ENCODE data around the gene EXOC6B. TPM values are rescaled to one million over a fixed set of nuclear protein-coding genes. Genes with fewer than 3 reads are reported as not detected.
A peak's percentile ranks its signal among the peaks of the same experiment; 100 is the strongest.

Gene EXOC6B
- total RNA-seq, 4 donors from 2014 or later, result 14.6 to 49.6 (median 19.3) TPM

GRCh38 chr2:72613931-72614330 lies 211.9 kb downstream of the EXOC6B start:
- Histone ChIP-seq H3K27me3 (no peaks in the 10 kb centered on the region), H3K27ac (no peak overlapping the region), H3K4me1 (no peaks in the 10 kb centered on the region), H3K4me3 (no peak overlapping the region), H3K9me3 (no peaks in the 10 kb centered on the region), H3K36me3 (no peaks in the 10 kb centered on the region)
- in situ Hi-C loops (cut with MboI; ENCODE audit: low sequenced_read_pairs in 4 of 4), result no loop called here
- DNase-seq (no peak), ATAC-seq (no peak)
- intact Hi-C loops (cut with DNase I; ENCODE audit: low total_unique reads), result no loop called here
- TF ChIP-seq POLR2A (IDR thresholded peaks at IDR 0.05) (no peak), CTCF (IDR thresholded peaks at IDR 0.05 in 4 of 5, conservative IDR thresholded peaks at IDR 0.05 in 1 of 5) (no peak)

GRCh38 chr2:72612614-72613160 lies 213.1 kb downstream of the EXOC6B start:
- Histone ChIP-seq H3K9me3 (no peaks in the 10 kb centered on the region), H3K4me3 (no peak overlapping the region), H3K36me3 (no peaks in the 10 kb centered on the region), H3K27me3 (no peaks in the 10 kb centered on the region), H3K4me1 (no peaks in the 10 kb centered on the region), H3K27ac (no peak overlapping the region)
- intact Hi-C loops (cut with DNase I; ENCODE audit: low total_unique reads), result no loop called here
- in situ Hi-C loops (cut with MboI; ENCODE audit: low sequenced_read_pairs in 4 of 4), result no loop called here
- no peak for TF ChIP-seq CTCF (IDR thresholded peaks at IDR 0.05 in 4 of 5, conservative IDR thresholded peaks at IDR 0.05 in 1 of 5)
- no peak for TF ChIP-seq POLR2A (IDR thresholded peaks at IDR 0.05)
- ATAC-seq (no peak), DNase-seq (no peak)

GRCh38 chr2:72607189-72607588 lies 218.6 kb downstream of the EXOC6B start:
- TF ChIP-seq CTCF (IDR thresholded peaks at IDR 0.05 in 4 of 5, conservative IDR thresholded peaks at IDR 0.05 in 1 of 5) (no peak), POLR2A (IDR thresholded peaks at IDR 0.05) (no peak)
- no peak overlapping the region for H3K4me3 ChIP-seq
- intact Hi-C loops (cut with DNase I; ENCODE audit: low total_unique reads) (no loop called here), in situ Hi-C loops (cut with MboI; ENCODE audit: low sequenced_read_pairs in 4 of 4) (no loop called here)
- H3K27ac ChIP-seq, result no peak overlapping the region
- no peaks in the 10 kb centered on the region for H3K27me3 ChIP-seq
- H3K4me1 ChIP-seq, result peaks cover 0 to 9% of the 10 kb centered on the region in 2 donors
- no peaks in the 10 kb centered on the region for H3K36me3 ChIP-seq
- no peaks in the 10 kb centered on the region for H3K9me3 ChIP-seq
- DNase-seq, result no peak
- ATAC-seq, result no peak

- Histone ChIP-seq H3K9me3 (no peaks in the 10 kb centered on the region), H3K4me1 (peaks cover 0 to 9% of the 10 kb centered on the region in 2 donors), H3K27me3 (no peaks in the 10 kb centered on the region), H3K36me3 (no peaks in the 10 kb centered on the region), H3K27ac (no peak overlapping the region), H3K4me3 (no peak overlapping the region)
- ATAC-seq, result no peak
- intact Hi-C loops (cut with DNase I; ENCODE audit: low total_unique reads) (no loop called here), in situ Hi-C loops (cut with MboI; ENCODE audit: low sequenced_read_pairs in 4 of 4) (no loop called here)
- TF ChIP-seq CTCF (IDR thresholded peaks at IDR 0.05 in 4 of 5, conservative IDR thresholded peaks at IDR 0.05 in 1 of 5) (peak in 2 of 5 experiments; percentile 41 to 54), POLR2A (IDR thresholded peaks at IDR 0.05) (no peak)
- DNase-seq, result no peak
Observed at GRCh38 chr2:72605836-72606442, 219.9 kb downstream of the EXOC6B start.

Measured in gastrocnemius medialis (tissue), 4 donors.